Adipose tissue (tissue), 3 donors: ENCODE results near the gene OTOS. TPM values are rescaled to one million over a fixed set of nuclear protein-coding genes. Genes with fewer than 3 reads are reported as not detected.

Source experiments
- H3K27ac ChIP-seq: one replicate; pipeline ENCODE4 v1.5.1; 2013; ENCODE audit warnings: low read depth, low read length
- WGBS, 3 donors: extraction: QIAGEN DNeasy Blood & Tissue Kit; methylation state at CpG; one replicate each; pipeline ENCODE4 v1.1.7; 2013; 5-methylcytosine and 5-hydroxymethylcytosine counted together
- polyA plus RNA-seq, 3 donors: library from polyadenylated mRNA; stranded (reverse); fragments of 200-250 nt; gene quantifications; one replicate each; pipeline ENCODE4 v1.2.3, GENCODE V29; 2013
- donor health status: healthy with polysubstance abuse.
- donor health status: Bipolar disorder and iron deficiency.
- donor health status: healthy.

The OTOS gene
- polyA plus RNA-seq, 3 donors, result 0.58 TPM; not detected in 2

GRCh38 chr2:240169486-240170353, 29.3 kb upstream of the OTOS start:
- WGBS, 3 donors, result 78 to 81% (median 80%) methylated on average over 15 of the region's 15 CpGs
- H3K27ac ChIP-seq, result no peak overlapping the region

DNA sequence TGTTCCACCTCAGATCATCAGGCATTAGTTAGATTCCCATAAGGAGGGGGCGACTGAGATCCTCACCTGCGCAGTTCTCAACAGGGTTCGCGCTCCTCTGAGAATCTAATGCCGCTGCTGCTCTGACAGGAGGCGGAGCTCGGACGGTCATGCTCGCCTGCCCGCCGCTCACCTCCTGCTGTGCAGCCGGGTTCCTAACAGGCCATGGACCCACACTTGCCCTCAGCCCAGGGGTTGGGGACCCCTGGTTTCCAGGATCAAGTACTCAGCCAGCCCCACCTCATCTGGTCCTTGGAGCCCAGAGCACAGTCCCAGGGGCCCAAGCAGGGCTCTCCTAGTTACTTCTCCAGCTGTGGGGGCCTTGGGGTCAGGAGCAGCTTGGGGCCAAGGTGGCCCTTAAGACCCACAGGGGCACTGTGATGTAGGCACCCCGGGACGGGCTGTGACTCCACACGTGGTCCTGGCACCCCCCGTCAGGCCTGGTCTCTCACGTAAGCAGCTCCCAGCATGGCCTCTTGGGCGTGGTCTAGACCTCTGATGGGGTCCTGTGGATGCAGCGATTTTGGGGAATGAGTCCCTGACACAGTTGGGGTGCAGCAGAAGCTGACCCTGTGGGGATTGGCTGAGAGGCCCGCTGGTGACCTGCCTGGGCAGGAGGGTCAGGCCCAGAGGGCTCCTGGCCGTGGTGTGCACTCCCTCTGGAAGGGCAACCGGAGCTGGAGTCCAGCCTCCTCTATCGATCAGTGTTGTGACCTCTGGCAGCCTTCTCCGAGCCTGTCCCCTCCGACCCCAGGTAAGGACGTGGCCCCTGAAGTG, 28.3 kb upstream of the OTOS start:
- 71 to 88% (median 83%) methylated on average over 26 of the region's 26 CpGs for WGBS, 3 donors
- no peak overlapping the region for H3K27ac ChIP-seq

DNA sequence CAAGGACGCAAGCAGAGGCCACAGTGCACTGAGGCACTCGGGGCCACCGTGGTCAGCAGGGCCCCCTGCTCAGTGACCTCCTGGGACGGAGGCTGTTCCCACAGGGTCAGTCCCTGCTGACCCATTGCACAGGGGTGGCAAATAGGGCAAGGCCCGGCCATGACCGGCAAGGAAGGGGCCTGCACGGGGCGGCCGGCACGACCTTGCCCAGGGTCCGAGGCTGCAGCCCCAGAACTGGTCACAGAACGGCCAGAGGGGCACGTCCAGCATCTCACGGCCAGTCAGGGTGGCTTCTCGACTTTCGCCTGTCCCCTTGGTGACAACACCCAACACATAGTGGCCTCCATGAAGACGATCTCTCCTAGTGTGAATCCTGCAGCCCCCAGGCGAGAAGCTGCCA, 27.6 kb upstream of the OTOS start:
- 73 to 86% (median 85%) methylated on average over 18 of the region's 18 CpGs for WGBS, 3 donors
- H3K27ac ChIP-seq, result no peak overlapping the region

GRCh38 chr2:240167588-240167880, 27.1 kb upstream of the OTOS start:
- WGBS, 3 donors, result 76 to 85% (median 77%) methylated on average over 9 of the region's 9 CpGs
- H3K27ac ChIP-seq, result no peak overlapping the region

- WGBS, 3 donors, result 75 to 89% (median 87%) methylated on average over 20 to 21 of the region's 21 CpGs
- H3K27ac ChIP-seq, result no peak overlapping the region
Measured at GRCh38 chr2:240166761-240167587, 26.5 kb upstream of the OTOS start.

DNA sequence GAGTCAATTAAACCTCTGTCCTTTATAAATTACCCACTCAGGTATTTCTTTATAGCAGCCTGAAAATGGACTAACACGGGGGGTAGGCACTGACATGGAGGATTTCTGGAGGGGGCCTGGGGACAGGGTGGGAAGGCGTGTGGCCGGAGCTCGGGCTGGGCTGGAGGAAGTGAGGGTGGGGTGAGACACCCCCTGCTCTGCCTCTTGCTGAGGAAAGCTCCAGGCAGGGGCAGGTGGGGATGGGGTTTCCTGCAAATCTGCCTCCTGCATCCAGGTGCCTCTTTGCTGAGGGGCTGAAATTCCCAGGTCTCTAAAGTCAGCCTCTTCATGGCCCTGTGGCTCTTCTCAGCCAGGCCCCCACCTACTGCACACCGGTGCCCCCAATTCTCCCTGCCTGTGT, 25.7 kb upstream of the OTOS start:
- no peak overlapping the region for H3K27ac ChIP-seq
- 71 to 81% (median 77%) methylated on average over 5 of the region's 5 CpGs for WGBS, 3 donors

GRCh38 chr2:240165661-240166060, 25.2 kb upstream of the OTOS start:
- H3K27ac ChIP-seq, result no peak overlapping the region
- WGBS, 3 donors, result 42 to 52% (median 49%) methylated on average over 3 to 4 of the region's 4 CpGs

DNA sequence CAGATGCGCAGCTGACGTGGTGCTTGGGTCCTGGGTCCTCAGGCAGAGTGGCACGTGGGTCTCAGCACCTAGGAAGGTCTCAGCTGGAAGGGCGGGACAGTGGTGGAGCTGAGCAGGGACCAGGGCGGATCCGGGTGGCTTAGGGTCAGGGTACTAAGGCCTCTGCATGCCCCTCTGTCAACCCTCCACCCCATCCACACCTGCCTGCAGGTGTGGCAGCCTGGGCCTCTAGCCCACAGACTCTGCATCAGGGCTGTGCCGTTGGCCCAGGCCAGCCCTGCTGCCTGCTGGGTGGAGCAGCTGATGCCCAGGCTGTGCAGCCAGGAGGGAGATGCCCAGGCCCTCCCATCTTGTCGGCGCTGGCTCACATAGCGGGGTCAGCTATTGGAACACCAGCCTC, 24.6 kb upstream of the OTOS start:
- 81 to 87% (median 87%) methylated on average over 10 of the region's 10 CpGs for WGBS, 3 donors

GRCh38 chr2:240164586-240164985, 24.1 kb upstream of the OTOS start:
- 49 to 65% (median 63%) methylated on average over 5 of the region's 5 CpGs for WGBS, 3 donors
- H3K27ac ChIP-seq, result no peak overlapping the region

More for the DNA sequence above, 24.6 kb upstream of the OTOS start:
- H3K27ac ChIP-seq, result no peak overlapping the region

GRCh38 chr2:240163844-240164574, 23.6 kb upstream of the OTOS start:
- no peak overlapping the region for H3K27ac ChIP-seq
- WGBS, 3 donors, result 80 to 88% (median 85%) methylated on average over 4 of the region's 4 CpGs

DNA sequence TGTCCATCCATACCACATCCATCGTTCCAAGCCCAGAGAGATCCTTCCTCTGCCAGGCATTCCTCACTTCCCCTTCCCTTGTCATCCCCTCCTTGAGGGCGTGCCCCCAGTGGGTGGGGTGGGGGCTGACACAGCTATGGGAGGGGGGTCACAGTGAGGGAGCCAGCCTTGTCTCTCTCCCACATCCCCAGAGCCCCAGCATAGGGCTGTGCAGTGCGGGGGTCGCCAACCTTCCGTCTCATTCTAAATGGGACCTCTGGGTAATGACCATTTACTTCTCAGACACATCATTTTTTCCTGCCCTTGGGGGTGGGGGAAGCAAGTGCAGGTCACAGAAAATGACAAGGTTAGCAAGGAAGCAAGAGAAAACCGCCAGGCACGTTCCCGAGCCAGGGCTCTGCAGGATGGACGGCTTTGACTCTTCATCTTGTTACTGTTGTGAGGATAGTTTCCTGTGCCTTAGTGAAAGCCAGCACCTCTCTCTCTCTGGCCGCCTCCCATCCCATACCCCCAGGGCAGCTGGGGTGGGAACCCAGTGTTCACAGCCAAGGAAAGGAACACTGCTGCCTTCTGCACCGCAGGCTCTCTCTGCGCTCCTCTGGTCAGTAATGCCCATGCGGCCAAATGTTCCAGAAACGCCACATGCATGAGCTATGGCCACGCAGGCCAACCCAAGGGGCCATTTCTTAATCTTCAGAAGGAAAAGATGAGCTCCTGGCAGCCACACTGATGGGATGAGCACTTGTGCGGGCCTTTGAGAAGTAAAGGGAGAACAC, 22.7 kb upstream of the OTOS start:
- H3K27ac ChIP-seq, result no peak overlapping the region
- WGBS, 3 donors, result 61 to 63% (median 62%) methylated on average over 16 of the region's 16 CpGs

DNA sequence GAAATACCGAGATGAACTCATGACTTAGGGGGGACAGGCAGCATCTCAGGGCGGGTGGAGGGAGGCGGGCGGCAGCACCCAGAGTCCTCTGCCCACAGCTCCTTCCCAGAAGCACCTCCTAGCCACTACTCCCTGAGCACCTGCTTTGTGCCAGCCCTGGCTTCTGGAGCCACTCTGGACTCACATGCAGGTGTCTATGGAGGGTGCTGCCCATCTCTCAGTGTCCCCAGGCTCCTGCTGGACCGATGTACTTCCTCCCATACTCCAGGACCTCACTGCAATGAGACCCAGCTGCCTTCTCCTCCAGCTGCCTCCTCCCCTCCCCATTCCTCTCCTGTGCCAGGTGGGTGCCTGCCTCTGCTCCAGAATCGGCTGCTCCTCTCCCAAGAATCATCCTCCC, 22.1 kb upstream of the OTOS start:
- H3K27ac ChIP-seq, result no peak overlapping the region
- WGBS, 3 donors, result 68 to 80% (median 71%) methylated on average over 6 of the region's 6 CpGs

GRCh38 chr2:240162032-240162431, 21.6 kb upstream of the OTOS start:
- WGBS, 3 donors, result 74 to 81% (median 75%) methylated on average over 5 of the region's 5 CpGs

GRCh38 chr2:240161087-240161750, 20.8 kb upstream of the OTOS start:
- H3K27ac ChIP-seq, result no peak overlapping the region
- 75 to 83% (median 80%) methylated on average over 21 of the region's 21 CpGs for WGBS, 3 donors

More at GRCh38 chr2:240162032-240162431, 21.6 kb upstream of the OTOS start:
- H3K27ac ChIP-seq, result no peak overlapping the region

DNA sequence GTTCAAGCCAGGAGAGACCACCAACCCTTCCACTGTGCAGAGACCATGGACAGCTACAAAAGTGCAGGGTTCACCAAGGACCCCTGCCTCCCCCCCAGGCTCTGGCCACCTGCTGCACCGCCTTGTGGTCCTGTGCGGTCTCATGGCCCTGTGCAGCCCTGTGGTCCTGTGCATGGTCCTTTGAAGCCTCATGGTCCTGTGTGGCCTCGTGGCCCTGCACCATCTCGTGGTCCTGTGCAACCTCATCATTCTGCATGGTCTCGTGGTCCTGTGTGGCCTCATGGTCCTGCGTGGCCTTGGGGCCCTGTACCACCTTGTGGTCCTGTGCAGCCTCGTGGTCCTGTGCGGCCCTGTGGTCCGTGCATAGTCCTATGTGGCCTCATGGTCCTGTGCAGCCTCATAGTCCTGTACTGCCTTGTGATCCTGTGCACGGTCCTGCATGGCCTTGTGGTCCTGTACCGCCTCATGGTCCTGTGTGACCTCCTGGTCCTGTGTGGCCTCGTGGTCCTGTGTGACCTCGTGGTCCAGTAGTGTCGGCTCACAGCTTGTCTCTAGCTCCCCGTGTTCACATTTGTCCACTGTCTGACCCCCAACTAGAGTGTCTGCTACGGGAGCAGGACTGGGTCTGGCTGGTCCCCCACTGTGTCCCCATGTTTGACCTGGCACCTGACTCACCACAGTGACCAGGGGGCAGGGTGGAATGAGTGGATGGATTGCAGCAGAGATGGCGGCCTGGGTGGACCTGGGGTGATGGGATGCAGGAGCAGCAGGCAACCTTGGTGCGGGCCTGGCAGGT, 20.0 kb upstream of the OTOS start:
- WGBS, 3 donors, result 80 to 91% (median 88%) methylated on average over 18 of the region's 18 CpGs
- H3K27ac ChIP-seq, result no peak overlapping the region

DNA sequence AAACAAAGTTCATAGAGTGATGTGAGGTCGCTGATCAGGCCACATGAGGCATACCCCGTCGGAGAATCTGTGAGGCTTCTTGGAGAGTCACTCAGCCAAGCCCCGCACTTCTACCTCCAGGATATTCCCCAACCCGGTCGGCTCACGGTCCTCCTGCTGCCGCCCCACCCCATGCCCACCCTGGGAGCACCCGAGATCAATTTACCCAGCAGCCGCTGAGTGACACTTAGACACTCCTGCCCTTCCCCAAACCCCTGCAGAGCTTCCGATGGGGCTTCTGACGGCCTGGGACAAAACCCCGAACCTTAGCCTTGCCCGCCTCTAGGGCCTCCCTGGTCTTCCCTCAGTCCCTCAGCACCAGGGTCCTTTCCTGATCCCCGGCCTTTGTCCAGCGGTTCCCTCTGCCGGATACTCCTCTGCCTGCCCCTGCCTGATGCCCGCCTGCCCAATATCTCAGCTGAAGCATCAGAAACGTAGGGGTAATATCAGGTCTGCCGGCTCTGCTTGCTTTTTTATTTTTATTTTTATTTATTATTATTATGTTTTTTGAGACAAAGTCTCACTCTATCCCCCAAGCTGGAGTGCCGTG, 18.9 kb upstream of the OTOS start:
- H3K27ac ChIP-seq, result no peak overlapping the region
- 81 to 86% (median 83%) methylated on average over 21 of the region's 21 CpGs for WGBS, 3 donors
